ENCODE data around the gene ALG12. TPM values are rescaled to one million over a fixed set of nuclear protein-coding genes. Genes with fewer than 3 reads are reported as not detected.

Gene ALG12
- total and polyA plus RNA-seq, 2 donors from 2014 or later = 27.2 to 28.4 TPM

DNA sequence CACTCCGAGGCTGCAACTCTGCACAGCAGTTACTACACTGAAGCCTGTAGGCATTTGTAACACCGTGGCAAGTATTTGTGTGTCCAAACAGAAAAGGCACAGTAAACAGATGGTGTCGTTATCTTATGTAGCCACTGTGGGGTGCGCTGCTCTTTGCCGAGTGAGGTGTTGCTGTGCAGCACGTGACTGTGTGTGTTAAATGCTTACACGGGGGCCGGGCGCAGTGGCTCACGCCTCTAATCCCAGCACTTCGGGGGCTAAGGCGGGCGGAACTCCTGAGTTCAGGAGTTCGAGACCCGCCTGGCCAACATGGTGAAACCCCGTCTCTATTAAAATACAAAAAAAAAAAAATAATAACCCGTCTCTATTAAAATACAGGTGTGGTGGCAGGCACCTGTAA is 53.1 kb downstream of the ALG12 start:
- Histone ChIP-seq H3K27me3 (ENCODE audit: control insufficient read depth, insufficient read depth, low read length) (no peaks in the 10 kb centered on the region), H3K9ac (ENCODE audit: low read length in 3 of 3) (no peak overlapping the region), H3K27ac (ENCODE audit: low read depth in 2 of 2, low read length in 2 of 2) (no peak overlapping the region), H3K4me1 (ENCODE audit: control insufficient read depth in 2 of 3, insufficient read depth in 2 of 3, low read depth in 1 of 3, low read length in 3 of 3) (no peaks in the 10 kb centered on the region), H3K36me3 (ENCODE audit: control insufficient read depth in 2 of 3, insufficient read depth in 3 of 3, low read length in 3 of 3) (peaks cover 0 to 3% (median 0%) of the 10 kb centered on the region in 3 donors), H3K4me3 (ENCODE audit: low read length in 3 of 3) (no peak overlapping the region), H3K9me3 (ENCODE audit: control insufficient read depth in 2 of 3, insufficient read depth in 1 of 3, low read length in 3 of 3) (peaks cover 0 to 24% (median 4%) of the 10 kb centered on the region in 3 donors)
- TF ChIP-seq, protein P1, sequence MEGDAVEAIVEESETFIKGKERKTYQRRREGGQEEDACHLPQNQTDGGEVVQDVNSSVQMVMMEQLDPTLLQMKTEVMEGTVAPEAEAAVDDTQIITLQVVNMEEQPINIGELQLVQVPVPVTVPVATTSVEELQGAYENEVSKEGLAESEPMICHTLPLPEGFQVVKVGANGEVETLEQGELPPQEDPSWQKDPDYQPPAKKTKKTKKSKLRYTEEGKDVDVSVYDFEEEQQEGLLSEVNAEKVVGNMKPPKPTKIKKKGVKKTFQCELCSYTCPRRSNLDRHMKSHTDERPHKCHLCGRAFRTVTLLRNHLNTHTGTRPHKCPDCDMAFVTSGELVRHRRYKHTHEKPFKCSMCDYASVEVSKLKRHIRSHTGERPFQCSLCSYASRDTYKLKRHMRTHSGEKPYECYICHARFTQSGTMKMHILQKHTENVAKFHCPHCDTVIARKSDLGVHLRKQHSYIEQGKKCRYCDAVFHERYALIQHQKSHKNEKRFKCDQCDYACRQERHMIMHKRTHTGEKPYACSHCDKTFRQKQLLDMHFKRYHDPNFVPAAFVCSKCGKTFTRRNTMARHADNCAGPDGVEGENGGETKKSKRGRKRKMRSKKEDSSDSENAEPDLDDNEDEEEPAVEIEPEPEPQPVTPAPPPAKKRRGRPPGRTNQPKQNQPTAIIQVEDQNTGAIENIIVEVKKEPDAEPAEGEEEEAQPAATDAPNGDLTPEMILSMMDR (IDR thresholded peaks at IDR 0.05; ENCODE audit: borderline replicate concordance, extremely low read depth, insufficient read depth) = no peak
- no peak for DNase-seq
- no peak for FAIRE-seq
- intact Hi-C loops (cut with DNase I) = no loop called here

DNA sequence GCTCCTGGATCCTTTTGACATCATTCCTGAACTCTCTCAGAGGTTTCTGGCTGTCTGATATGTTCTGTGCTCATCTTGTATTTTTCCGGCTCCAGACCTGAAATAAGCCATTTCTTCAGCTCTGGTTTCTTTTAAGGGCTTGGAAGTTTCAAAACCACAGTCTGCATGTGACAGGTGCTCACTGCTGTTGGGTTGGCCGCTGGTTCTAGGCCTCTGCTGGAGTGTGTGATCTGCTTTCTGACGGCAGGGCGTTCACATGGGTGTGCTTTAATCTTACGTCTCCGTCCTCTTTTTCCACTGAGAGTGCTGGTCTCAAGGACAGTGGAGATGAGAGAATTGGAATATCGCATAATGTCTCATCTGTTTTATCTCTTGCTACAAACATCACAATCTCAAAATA is 54.3 kb downstream of the ALG12 start:
- Histone ChIP-seq H3K27ac (ENCODE audit: low read depth in 2 of 2, low read length in 2 of 2) (no peak overlapping the region), H3K4me1 (ENCODE audit: control insufficient read depth in 2 of 3, insufficient read depth in 2 of 3, low read depth in 1 of 3, low read length in 3 of 3) (no peaks in the 10 kb centered on the region), H3K27me3 (ENCODE audit: control insufficient read depth, insufficient read depth, low read length) (no peaks in the 10 kb centered on the region), H3K9me3 (ENCODE audit: control insufficient read depth in 2 of 3, insufficient read depth in 1 of 3, low read length in 3 of 3) (peaks cover 0 to 14% (median 0%) of the 10 kb centered on the region in 3 donors), H3K9ac (ENCODE audit: low read length in 3 of 3) (no peak overlapping the region), H3K4me3 (ENCODE audit: low read length in 3 of 3) (no peak overlapping the region), H3K36me3 (ENCODE audit: control insufficient read depth in 2 of 3, insufficient read depth in 3 of 3, low read length in 3 of 3) (no peaks in the 10 kb centered on the region)
- FAIRE-seq = no peak
- TF ChIP-seq, protein P1 (IDR thresholded peaks at IDR 0.05; ENCODE audit: borderline replicate concordance, extremely low read depth, insufficient read depth) = no peak
- intact Hi-C loops (cut with DNase I) = no loop called here
- DNase-seq = no peak

DNA sequence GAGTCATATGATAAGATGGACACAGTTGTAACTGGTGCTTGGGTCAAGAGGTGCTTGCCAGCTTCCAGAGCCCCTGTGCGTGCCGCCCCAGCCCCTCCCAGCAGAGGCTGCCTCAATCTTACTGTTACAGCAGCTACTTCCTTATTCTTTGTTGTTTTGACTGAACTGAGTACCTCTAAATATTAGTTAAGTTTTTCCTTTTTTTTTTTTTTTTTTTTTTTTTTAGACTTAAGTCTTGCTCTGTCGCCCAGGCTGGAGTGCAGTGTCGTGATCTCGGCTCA is 55.8 kb downstream of the ALG12 start:
- no peak for FAIRE-seq
- Histone ChIP-seq H3K9me3 (ENCODE audit: control insufficient read depth in 2 of 3, insufficient read depth in 1 of 3, low read length in 3 of 3) (peaks cover 0 to 14% (median 0%) of the 10 kb centered on the region in 3 donors), H3K36me3 (ENCODE audit: control insufficient read depth in 2 of 3, insufficient read depth in 3 of 3, low read length in 3 of 3) (no peaks in the 10 kb centered on the region), H3K27ac (ENCODE audit: low read depth in 2 of 2, low read length in 2 of 2) (no peak overlapping the region), H3K4me3 (ENCODE audit: low read length in 3 of 3) (no peak overlapping the region), H3K9ac (ENCODE audit: low read length in 3 of 3) (no peak overlapping the region), H3K4me1 (ENCODE audit: control insufficient read depth in 2 of 3, insufficient read depth in 2 of 3, low read depth in 1 of 3, low read length in 3 of 3) (peaks cover 0 to under 1% (median 0%) of the 10 kb centered on the region in 3 donors), H3K27me3 (ENCODE audit: control insufficient read depth, insufficient read depth, low read length) (no peaks in the 10 kb centered on the region)
- TF ChIP-seq, protein P1 (IDR thresholded peaks at IDR 0.05; ENCODE audit: borderline replicate concordance, extremely low read depth, insufficient read depth) = no peak
- intact Hi-C loops (cut with DNase I) = no loop called here
- DNase-seq = no peak
